WTC11 (cell line): Measurements from ENCODE around the gene KPTN. TPM values are rescaled to one million over a fixed set of nuclear protein-coding genes. Genes with fewer than 3 reads are reported as not detected.

Source experiments
- ATAC-seq: fragments of 200-7000 bp; cut with Tn5 transposase; 2 replicates; pipeline ENCODE4 v1.10.0; 2021; ENCODE audit warnings: mild to moderate bottlenecking, moderate library complexity
- CTCF ChIA-PET: fragments of 300-600 bp; sonication (Branson Sonifier 250); formaldehyde crosslinking; loops from one replicate; lab custom pipeline; 2021; ENCODE audit warnings: antibody characterized with exemption; lab: Charles Lee
- POLR2A ChIA-PET: fragments of 350-600 bp; sonication (Branson Sonifier 250); formaldehyde crosslinking; loops from one replicate; lab custom pipeline; 2021; ENCODE audit warnings: antibody characterized with exemption; lab: Charles Lee
- DNase-seq: peaks from one replicate; pipeline ENCODE4 v3.0.0; 2021; ENCODE audit warnings: low spot score
- H3K27ac Mint-ChIP-seq: 2 replicates; pipeline ENCODE4 v1.8.0; 2021; ENCODE audit warnings: mixed read lengths
- H3K27me3 Mint-ChIP-seq: 2 replicates; pipeline ENCODE4 v1.8.0; 2021; ENCODE audit warnings: low read depth, mild to moderate bottlenecking, moderate library complexity, mixed read lengths
- H3K36me3 Mint-ChIP-seq: 2 replicates; pipeline ENCODE4 v1.8.0; 2021; ENCODE audit warnings: mixed read lengths
- H3K4me1 Mint-ChIP-seq: 2 replicates; pipeline ENCODE4 v1.8.0; 2022; ENCODE audit warnings: mixed read lengths
- H3K4me3 Mint-ChIP-seq: 2 replicates; pipeline ENCODE4 v1.8.0; 2021; ENCODE audit warnings: mild to moderate bottlenecking, moderate library complexity, mixed read lengths
- H3K9me3 Mint-ChIP-seq: 2 replicates; pipeline ENCODE4 v1.8.0; 2021; ENCODE audit warnings: mixed read lengths
- AFF4 ChIP-seq: sonication (generic); formaldehyde crosslinking; IDR thresholded peaks from 2 replicates; pipeline ENCODE4 v1.8.1; 2023; ENCODE audit warnings: mild to moderate bottlenecking, missing genetic modification reagents, borderline replicate concordance
- CTCF ChIP-seq: fragments of 200-600 bp; IDR thresholded peaks from 2 replicates; pipeline ENCODE4 v1.8.0; 2022; ENCODE audit warnings: antibody characterized with exemption
- E2F1 ChIP-seq: sonication (generic); formaldehyde crosslinking; IDR thresholded peaks from 2 replicates; pipeline ENCODE4 v1.8.0; 2022; ENCODE audit warnings: mild to moderate bottlenecking, missing genetic modification reagents
- ESRRA ChIP-seq: sonication (generic); formaldehyde crosslinking; IDR thresholded peaks from 2 replicates; pipeline ENCODE4 v1.8.1; 2022; ENCODE audit warnings: mild to moderate bottlenecking, missing genetic modification reagents, borderline replicate concordance
- ETV6 ChIP-seq: sonication (generic); formaldehyde crosslinking; IDR thresholded peaks from 2 replicates; pipeline ENCODE4 v1.8.1; 2022; ENCODE audit warnings: mild to moderate bottlenecking, missing genetic modification reagents
- FOXK1 ChIP-seq: sonication (generic); formaldehyde crosslinking; IDR thresholded peaks from 2 replicates; pipeline ENCODE4 v1.8.0; 2022; ENCODE audit warnings: mild to moderate bottlenecking, moderate library complexity, missing genetic modification reagents
- HMGXB4 ChIP-seq: sonication (generic); formaldehyde crosslinking; IDR thresholded peaks from 2 replicates; pipeline ENCODE4 v1.8.1; 2023; ENCODE audit warnings: mild to moderate bottlenecking, moderate library complexity, missing genetic modification reagents
- MAX ChIP-seq: sonication (generic); formaldehyde crosslinking; IDR thresholded peaks from 2 replicates; pipeline ENCODE4 v1.8.0; 2022; ENCODE audit warnings: mild to moderate bottlenecking, missing genetic modification reagents
- NFATC4 ChIP-seq: fragments of 250-450 bp; sonication (Bioruptor Pico); IDR thresholded peaks from 2 replicates; pipeline ENCODE4 v1.9.0; 2021; ENCODE audit warnings: mild to moderate bottlenecking
- SMAD3 ChIP-seq: sonication (generic); formaldehyde crosslinking; IDR thresholded peaks from 2 replicates; pipeline ENCODE4 v1.8.0; 2022; ENCODE audit warnings: missing genetic modification reagents, mild to moderate bottlenecking, borderline replicate concordance
- SP1 ChIP-seq: sonication (generic); formaldehyde crosslinking; conservative IDR thresholded peaks from 2 replicates; pipeline ENCODE4 v1.8.1; 2022; ENCODE audit warnings: missing genetic modification reagents
- STAT6 ChIP-seq: sonication (generic); formaldehyde crosslinking; conservative IDR thresholded peaks from 2 replicates; pipeline ENCODE4 v1.8.1; 2023; ENCODE audit warnings: mild to moderate bottlenecking, low read depth, missing genetic modification reagents, moderate library complexity
- USF2 ChIP-seq: sonication (generic); formaldehyde crosslinking; IDR thresholded peaks from 2 replicates; pipeline ENCODE4 v1.8.1; 2023; ENCODE audit warnings: mild to moderate bottlenecking, missing genetic modification reagents, moderate library complexity
- ZBTB21 ChIP-seq: sonication (generic); formaldehyde crosslinking; IDR thresholded peaks from 2 replicates; pipeline ENCODE4 v1.8.1; 2023; ENCODE audit warnings: mild to moderate bottlenecking, missing genetic modification reagents, borderline replicate concordance
- ZNF121 ChIP-seq: sonication (generic); formaldehyde crosslinking; IDR thresholded peaks from 2 replicates; pipeline ENCODE4 v1.8.0; 2023; ENCODE audit warnings: missing genetic modification reagents
- ZNF416 ChIP-seq: fragments of 250-450 bp; sonication (Bioruptor Pico); IDR thresholded peaks from 2 replicates; pipeline ENCODE4 v1.9.0; 2021; ENCODE audit warnings: mild to moderate bottlenecking, inconsistent platforms
- total RNA-seq: library from RNA; stranded (reverse); gene quantifications from 3 replicates; pipeline ENCODE4 v1.2.3, GENCODE V29; 2021

The KPTN gene
- total RNA-seq, 1 experiment from 2014 or later: 24.5 TPM

GRCh38 chr19:47479701-47480503 is 4.1 kb downstream of the KPTN start:
- H3K27ac Mint-ChIP-seq: no peak overlapping the region
- CTCF ChIA-PET: interaction anchor here (0.5 to 2.8 kb wide), 15 partner anchors 13 to 286 kb away, joined by 3 to 35 read pairs (median 6); partner anchors contain the start of genes DHX34, EHD2, MEIS3 and NAPA
- peak; percentile 75 for ATAC-seq
- no peaks in the 10 kb centered on the region for H3K9me3 Mint-ChIP-seq
- H3K4me1 Mint-ChIP-seq: peaks cover 18% of the 10 kb centered on the region
- POLR2A ChIA-PET: interaction anchor here (0.9 to 1.6 kb wide), 3 partner anchors 32 to 51 kb away, joined by 3 to 5 read pairs (median 3); no protein-coding TSS in a partner anchor
- no peak for TF ChIP-seq CTCF
- TF ChIP-seq SMAD3 (CRISPR knock-in tag): 0 out of 2 replicates have a peak, but pooled peaks have one; percentile 39
- TF ChIP-seq FOXK1: 0 out of 2 replicates have a peak, but pooled peaks have one; percentile 23
- peak; percentile 70; the same call in 1 of the 2 replicates for TF ChIP-seq SP1 (CRISPR knock-in tag)
- TF ChIP-seq USF2: 0 out of 2 replicates have a peak, but pooled peaks have one; percentile 32
- no peak for TF ChIP-seq ETV6 (CRISPR knock-in tag)
- TF ChIP-seq MAX: peak; percentile 70; the same call in 1 of the 2 replicates
- TF ChIP-seq ZBTB21: no peak
- DNase-seq: peak; percentile 76
- H3K4me3 Mint-ChIP-seq: peak overlapping the region; percentile 72
- H3K36me3 Mint-ChIP-seq: no peaks in the 10 kb centered on the region
- H3K27me3 Mint-ChIP-seq: peaks cover 9% of the 10 kb centered on the region

GRCh38 chr19:47476438-47476972 is 7.5 kb downstream of the KPTN start:
- Mint-ChIP-seq H3K4me3 (no peak overlapping the region), H3K27me3 (peaks cover 13% of the 10 kb centered on the region), H3K4me1 (peaks cover 13% of the 10 kb centered on the region), H3K9me3 (no peaks in the 10 kb centered on the region), H3K27ac (no peak overlapping the region), H3K36me3 (no peaks in the 10 kb centered on the region)
- DNase-seq (no peak), ATAC-seq (no peak)
- no peak for TF ChIP-seq MAX
- TF ChIP-seq NFATC4 (CRISPR knock-in tag): no peak
- TF ChIP-seq E2F1 (CRISPR knock-in tag): no peak
- no peak for TF ChIP-seq ZNF416
- POLR2A ChIA-PET: interaction anchor here (0.6 kb wide), 1 partner anchor 189 kb away, joined by 6 read pairs; no protein-coding TSS in a partner anchor
- CTCF ChIA-PET: interaction anchor here (2.1 kb wide), 1 partner anchor 40 kb away, joined by 10 read pairs; no protein-coding TSS in a partner anchor

- Mint-ChIP-seq H3K27me3 (peaks cover 13% of the 10 kb centered on the region), H3K9me3 (no peaks in the 10 kb centered on the region), H3K4me3 (no peak overlapping the region), H3K4me1 (peaks cover 15% of the 10 kb centered on the region), H3K27ac (no peak overlapping the region), H3K36me3 (no peaks in the 10 kb centered on the region)
- CTCF ChIA-PET: interaction anchor here (1.0 to 2.1 kb wide), 2 partner anchors 9 to 39 kb away, joined by 3 to 10 read pairs; partner anchors contain the start of gene KPTN
- ATAC-seq: no peak
- POLR2A ChIA-PET: no interaction called here
- no peak for DNase-seq
- TF ChIP-seq ESRRA (CRISPR knock-in tag) (no peak), AFF4 (CRISPR knock-in tag) (no peak), HMGXB4 (CRISPR knock-in tag) (no peak), ZNF121 (CRISPR knock-in tag) (no peak), STAT6 (CRISPR knock-in tag) (no peak)
Measured at GRCh38 chr19:47475465-47475864, 8.6 kb downstream of the KPTN start.
